ENCODE measurements around the gene CRYBG3. TPM values are rescaled to one million over a fixed set of nuclear protein-coding genes. Genes with fewer than 3 reads are reported as not detected.

Gene CRYBG3
- total RNA-seq, 3 donors from 2014 or later (not counting 1 experiment from before 2014, with no cell fraction given) = 1.1 to 2.4 (median 1.8) TPM

GRCh38 chr3:97815149-97815917, 6.5 kb upstream of the CRYBG3 start:
- TF ChIP-seq CTCF (IDR thresholded peaks at IDR 0.05) = no peak
- Mint-ChIP-seq H3K36me3 (no peaks in the 10 kb centered on the region), H3K27ac (no peak overlapping the region), H3K4me1 (no peaks in the 10 kb centered on the region), H3K9me3 (no peaks in the 10 kb centered on the region), H3K4me3 (no peak overlapping the region), H3K27me3 (ENCODE audit: low read depth in 2 of 2) (peaks cover 17 to 29% of the 10 kb centered on the region in 2 donors)
- intact Hi-C loops (cut with micrococcal nuclease) = no loop called here
- peak in 1 of 2 donors; percentile 41 for DNase-seq
- no peaks in the 10 kb centered on the region for H3K9me3 ChIP-seq (ENCODE audit: control insufficient read depth, insufficient read depth, low read length)
- no peak overlapping the region for H3K4me3 ChIP-seq (ENCODE audit: low read length)
- H3K36me3 ChIP-seq (ENCODE audit: control insufficient read depth, insufficient read depth, low read length) = no peaks in the 10 kb centered on the region
- peak in 1 of 3 donors; percentile 40 for ATAC-seq
- H3K27me3 ChIP-seq (ENCODE audit: control insufficient read depth, insufficient read depth, low read length) = no peaks in the 10 kb centered on the region
- 22% methylated on average over 1 of the region's 1 CpG for WGBS (ENCODE audit: insufficient coverage)
- no peaks in the 10 kb centered on the region for H3K4me1 ChIP-seq (ENCODE audit: control insufficient read depth, insufficient read depth, low read length)
- no peak overlapping the region for H3K27ac ChIP-seq (ENCODE audit: low read length)

GRCh38 chr3:97816811-97817210, 5.0 kb upstream of the CRYBG3 start:
- Histone ChIP-seq H3K4me3 (ENCODE audit: low read length) (no peak overlapping the region), H3K9me3 (ENCODE audit: control insufficient read depth, insufficient read depth, low read length) (no peaks in the 10 kb centered on the region), H3K4me1 (ENCODE audit: control insufficient read depth, insufficient read depth, low read length) (peaks cover 8% of the 10 kb centered on the region), H3K27ac (ENCODE audit: low read length) (no peak overlapping the region), H3K27me3 (ENCODE audit: control insufficient read depth, insufficient read depth, low read length) (no peaks in the 10 kb centered on the region), H3K36me3 (ENCODE audit: control insufficient read depth, insufficient read depth, low read length) (no peaks in the 10 kb centered on the region)
- ATAC-seq (no peak), DNase-seq (no peak)
- H3K36me3 Mint-ChIP-seq = no peaks in the 10 kb centered on the region
- no peak for TF ChIP-seq CTCF (IDR thresholded peaks at IDR 0.05)
- H3K27me3 Mint-ChIP-seq (ENCODE audit: low read depth in 2 of 2) = peaks cover 21 to 30% of the 10 kb centered on the region in 2 donors
- no peaks in the 10 kb centered on the region for H3K9me3 Mint-ChIP-seq
- WGBS (ENCODE audit: insufficient coverage) = 88% methylated on average over 1 of the region's 2 CpGs
- H3K27ac Mint-ChIP-seq = no peak overlapping the region
- no peak overlapping the region for H3K4me3 Mint-ChIP-seq
- intact Hi-C loops (cut with micrococcal nuclease) = no loop called here
- peaks cover 8 to 10% of the 10 kb centered on the region in 2 donors for H3K4me1 Mint-ChIP-seq

GRCh38 chr3:97817965-97818364, 3.8 kb upstream of the CRYBG3 start:
- DNase-seq (no peak), ATAC-seq (no peak)
- H3K27me3 ChIP-seq (ENCODE audit: control insufficient read depth, insufficient read depth, low read length) = peaks cover 4% of the 10 kb centered on the region
- Mint-ChIP-seq H3K36me3 (peaks cover 4% of the 10 kb centered on the region), H3K27me3 (ENCODE audit: low read depth in 2 of 2) (peaks cover 29 to 37% of the 10 kb centered on the region in 2 donors), H3K9me3 (no peaks in the 10 kb centered on the region), H3K4me1 (peaks cover 17 to 19% of the 10 kb centered on the region in 2 donors), H3K4me3 (no peak overlapping the region), H3K27ac (no peak overlapping the region)
- H3K9me3 ChIP-seq (ENCODE audit: control insufficient read depth, insufficient read depth, low read length) = no peaks in the 10 kb centered on the region
- H3K4me3 ChIP-seq (ENCODE audit: low read length) = no peak overlapping the region
- intact Hi-C loops (cut with micrococcal nuclease) = no loop called here
- no peak for TF ChIP-seq CTCF (IDR thresholded peaks at IDR 0.05)
- 97% methylated on average over 3 of the region's 3 CpGs for WGBS (ENCODE audit: insufficient coverage)
- H3K4me1 ChIP-seq (ENCODE audit: control insufficient read depth, insufficient read depth, low read length) = peaks cover 17% of the 10 kb centered on the region
- H3K27ac ChIP-seq (ENCODE audit: low read length) = no peak overlapping the region
- H3K36me3 ChIP-seq (ENCODE audit: control insufficient read depth, insufficient read depth, low read length) = no peaks in the 10 kb centered on the region
